ENCODE measurements around the gene ATP1A4.

The ATP1A4 gene

GRCh38 chr1:160131803-160132565, 19.4 kb upstream of the ATP1A4 start:
- H3K4me3 ChIP-seq (ENCODE audit: low read depth in 1 of 2, low read length in 1 of 2): no peak overlapping the region
- no peak for TF ChIP-seq CTCF (IDR thresholded peaks at IDR 0.05)
- no peaks in the 10 kb centered on the region for H3K36me3 ChIP-seq
- H3K27ac ChIP-seq: no peak overlapping the region
- no peaks in the 10 kb centered on the region for H3K27me3 ChIP-seq
- H3K9me3 ChIP-seq: no peaks in the 10 kb centered on the region
- no peaks in the 10 kb centered on the region for H3K4me1 ChIP-seq (ENCODE audit: control insufficient read depth in 1 of 2, insufficient read depth in 1 of 2, low read depth in 1 of 2, low read length in 1 of 2)

- Histone ChIP-seq H3K4me1 (ENCODE audit: control insufficient read depth in 1 of 2, insufficient read depth in 1 of 2, low read depth in 1 of 2, low read length in 1 of 2) (no peaks in the 10 kb centered on the region), H3K9me3 (no peaks in the 10 kb centered on the region), H3K27me3 (no peaks in the 10 kb centered on the region), H3K4me3 (ENCODE audit: low read depth in 1 of 2, low read length in 1 of 2) (no peak overlapping the region), H3K36me3 (no peaks in the 10 kb centered on the region), H3K27ac (no peak overlapping the region)
- TF ChIP-seq CTCF (IDR thresholded peaks at IDR 0.05): no peak
Observed at GRCh38 chr1:160133990-160134770, 17.2 kb upstream of the ATP1A4 start.

- no peaks in the 10 kb centered on the region for H3K36me3 ChIP-seq
- H3K27me3 ChIP-seq: no peaks in the 10 kb centered on the region
- H3K27ac ChIP-seq: no peak overlapping the region
- no peaks in the 10 kb centered on the region for H3K4me1 ChIP-seq (ENCODE audit: control insufficient read depth in 1 of 2, insufficient read depth in 1 of 2, low read depth in 1 of 2, low read length in 1 of 2)
- no peak for TF ChIP-seq CTCF (IDR thresholded peaks at IDR 0.05)
- no peaks in the 10 kb centered on the region for H3K9me3 ChIP-seq
- no peak overlapping the region for H3K4me3 ChIP-seq (ENCODE audit: low read depth in 1 of 2, low read length in 1 of 2)
Observed at GRCh38 chr1:160134791-160135572, 16.4 kb upstream of the ATP1A4 start.

GRCh38 chr1:160136121-160136925, 15.1 kb upstream of the ATP1A4 start:
- Histone ChIP-seq H3K9me3 (no peaks in the 10 kb centered on the region), H3K36me3 (no peaks in the 10 kb centered on the region), H3K27me3 (no peaks in the 10 kb centered on the region), H3K4me1 (ENCODE audit: control insufficient read depth in 1 of 2, insufficient read depth in 1 of 2, low read depth in 1 of 2, low read length in 1 of 2) (no peaks in the 10 kb centered on the region), H3K4me3 (ENCODE audit: low read depth in 1 of 2, low read length in 1 of 2) (no peak overlapping the region), H3K27ac (no peak overlapping the region)
- TF ChIP-seq CTCF (IDR thresholded peaks at IDR 0.05): no peak

- H3K4me3 ChIP-seq (ENCODE audit: low read depth in 1 of 2, low read length in 1 of 2): no peak overlapping the region
- no peaks in the 10 kb centered on the region for H3K36me3 ChIP-seq
- H3K27ac ChIP-seq: no peak overlapping the region
- no peak for TF ChIP-seq CTCF (IDR thresholded peaks at IDR 0.05)
- no peaks in the 10 kb centered on the region for H3K27me3 ChIP-seq
- no peaks in the 10 kb centered on the region for H3K9me3 ChIP-seq
- no peaks in the 10 kb centered on the region for H3K4me1 ChIP-seq (ENCODE audit: control insufficient read depth in 1 of 2, insufficient read depth in 1 of 2, low read depth in 1 of 2, low read length in 1 of 2)
Observed at GRCh38 chr1:160136926-160137200, 14.5 kb upstream of the ATP1A4 start.
